OCI-LY3 (cell line): Measurements from ENCODE around the gene SMYD3.

ENCODE experiments used
- H2AFZ ChIP-seq: fragments of 200-600, 300-600 bp; shearing (Covaris generic); 2 replicates; pipeline ENCODE4 v1.6.0; 2014; ENCODE audit warnings: antibody characterized with exemption, low read depth, low read length
- H3K27ac ChIP-seq: fragments of 200-600, 300-600 bp; sonication (generic); 2 replicates; pipeline ENCODE4 v1.5.1; 2014; ENCODE audit warnings: mild to moderate bottlenecking, low read length, moderate library complexity, mixed read lengths
- H3K27me3 ChIP-seq: fragments of 200-600, 300-600 bp; sonication (generic); 2 replicates; pipeline ENCODE4 v1.6.1; 2014; ENCODE audit warnings: low read depth, low read length, mixed read lengths
- H3K36me3 ChIP-seq: fragments of 200-600, 300-600 bp; sonication (generic); replicated peaks from 2 replicates; pipeline ENCODE3; 2014; ENCODE audit warnings: low read depth, low read length, mixed read lengths
- H3K4me1 ChIP-seq: fragments of 300-600, 200-600 bp; sonication (generic); 2 replicates; pipeline ENCODE4 v1.6.1; 2014; ENCODE audit warnings: low read length, mixed read lengths
- H3K4me2 ChIP-seq: fragments of 200-600, 300-600 bp; sonication (generic); 2 replicates; pipeline ENCODE4 v1.6.1; 2014; ENCODE audit warnings: low read length, mixed read lengths
- H3K4me3 ChIP-seq: fragments of 300-600, 200-600 bp; sonication (generic); 2 replicates; pipeline ENCODE4 v1.5.1; 2014; ENCODE audit warnings: antibody characterized with exemption, mild to moderate bottlenecking, low read length, moderate library complexity
- H3K79me2 ChIP-seq: fragments of 300-600, 200-600 bp; shearing (Covaris generic); 2 replicates; pipeline ENCODE4 v1.6.1; 2014; ENCODE audit warnings: mild to moderate bottlenecking, low read length, mixed read lengths
- H3K9ac ChIP-seq: fragments of 300-600, 200-600 bp; shearing (Covaris generic); 2 replicates; pipeline ENCODE4 v1.6.0; 2014; ENCODE audit warnings: mild to moderate bottlenecking, low read length, moderate library complexity
- H3K9me3 ChIP-seq: fragments of 200-600, 300-600 bp; shearing (Covaris generic); 2 replicates; pipeline ENCODE4 v1.6.1; 2014; ENCODE audit warnings: low read length, mixed read lengths; ENCODE audit not compliant: insufficient read depth
- H4K20me1 ChIP-seq: fragments of 200-600, 300-600 bp; sonication (generic); 2 replicates; pipeline ENCODE4 v1.6.1; 2016; ENCODE audit warnings: low read length, mixed read lengths; ENCODE audit not compliant: insufficient read depth
- CTCF ChIP-seq: fragments of 200-600, 300-600 bp; sonication (generic); IDR thresholded peaks from 2 replicates; pipeline ENCODE4 v1.5.1; 2014; ENCODE audit warnings: antibody characterized with exemption, low read length, low read depth
- EZH2phosphoT487 ChIP-seq: fragments of 200-600 bp; shearing (Covaris generic); IDR thresholded peaks from 2 replicates; pipeline ENCODE4 v1.6.1; 2018; ENCODE audit warnings: antibody characterized with exemption, mixed run types, low read depth

Gene SMYD3

GRCh38 chr1:246144931-246145330 is 362.1 kb downstream of the SMYD3 start:
- Histone ChIP-seq H2AFZ (no peak overlapping the region), H3K4me2 (no peak overlapping the region), H3K4me3 (no peak overlapping the region), H3K4me1 (no peaks in the 10 kb centered on the region), H3K27me3 (no peaks in the 10 kb centered on the region), H4K20me1 (no peaks in the 10 kb centered on the region), H3K27ac (no peak overlapping the region), H3K9ac (no peak overlapping the region), H3K36me3 (peaks cover 6% of the 10 kb centered on the region), H3K79me2 (no peaks in the 10 kb centered on the region), H3K9me3 (peaks cover 8% of the 10 kb centered on the region; the same call in 1 of the 2 replicates)
- no peak for TF ChIP-seq EZH2phosphoT487
- TF ChIP-seq CTCF = no peak

- H3K9me3 ChIP-seq = no peaks in the 10 kb centered on the region
Observed at GRCh38 chr1:246142320-246142893, 364.7 kb downstream of the SMYD3 start.

GRCh38 chr1:246141306-246141705 is 365.8 kb downstream of the SMYD3 start:
- no peaks in the 10 kb centered on the region for H3K79me2 ChIP-seq
- no peaks in the 10 kb centered on the region for H3K36me3 ChIP-seq
- no peaks in the 10 kb centered on the region for H3K9me3 ChIP-seq
- H3K4me1 ChIP-seq = no peaks in the 10 kb centered on the region
- H3K27ac ChIP-seq = no peak overlapping the region
- TF ChIP-seq CTCF = no peak
- TF ChIP-seq EZH2phosphoT487 = no peak
- no peaks in the 10 kb centered on the region for H3K27me3 ChIP-seq
- no peak overlapping the region for H2AFZ ChIP-seq
- H3K4me3 ChIP-seq = no peak overlapping the region
- no peak overlapping the region for H3K9ac ChIP-seq
- H4K20me1 ChIP-seq = no peaks in the 10 kb centered on the region
- H3K4me2 ChIP-seq = no peak overlapping the region

More at GRCh38 chr1:246142320-246142893, 364.7 kb downstream of the SMYD3 start:
- H3K4me1 ChIP-seq = no peaks in the 10 kb centered on the region
- no peak overlapping the region for H2AFZ ChIP-seq
- no peak overlapping the region for H3K4me3 ChIP-seq
- H3K27me3 ChIP-seq = no peaks in the 10 kb centered on the region
- H3K36me3 ChIP-seq = no peaks in the 10 kb centered on the region
- no peaks in the 10 kb centered on the region for H4K20me1 ChIP-seq
- H3K9ac ChIP-seq = no peak overlapping the region
- no peaks in the 10 kb centered on the region for H3K79me2 ChIP-seq
- H3K4me2 ChIP-seq = no peak overlapping the region
- TF ChIP-seq CTCF (no peak), EZH2phosphoT487 (no peak)
- H3K27ac ChIP-seq = no peak overlapping the region

- Histone ChIP-seq H3K27me3 (no peaks in the 10 kb centered on the region), H3K79me2 (no peaks in the 10 kb centered on the region), H3K36me3 (no peaks in the 10 kb centered on the region), H3K9ac (no peak overlapping the region), H4K20me1 (no peaks in the 10 kb centered on the region), H3K9me3 (no peaks in the 10 kb centered on the region), H3K4me1 (no peaks in the 10 kb centered on the region), H3K4me3 (no peak overlapping the region), H2AFZ (no peak overlapping the region), H3K27ac (no peak overlapping the region), H3K4me2 (no peak overlapping the region)
- TF ChIP-seq EZH2phosphoT487 (no peak), CTCF (no peak)
Observed at GRCh38 chr1:246139745-246140182, 367.3 kb downstream of the SMYD3 start.
